Activated CD4-positive, alpha-beta T cell treated with anti-CD3 and anti-CD28 coated beads for 24 hours (primary cell): ENCODE data around the gene RPGRIP1L.

ENCODE experiments used
- DNase-seq, 2 donors: peaks; one replicate each; pipeline ENCODE4 v3.0.0-alpha.2; 2020; ENCODE audit warnings: low read depth in 2 of 2

Gene RPGRIP1L

DNA sequence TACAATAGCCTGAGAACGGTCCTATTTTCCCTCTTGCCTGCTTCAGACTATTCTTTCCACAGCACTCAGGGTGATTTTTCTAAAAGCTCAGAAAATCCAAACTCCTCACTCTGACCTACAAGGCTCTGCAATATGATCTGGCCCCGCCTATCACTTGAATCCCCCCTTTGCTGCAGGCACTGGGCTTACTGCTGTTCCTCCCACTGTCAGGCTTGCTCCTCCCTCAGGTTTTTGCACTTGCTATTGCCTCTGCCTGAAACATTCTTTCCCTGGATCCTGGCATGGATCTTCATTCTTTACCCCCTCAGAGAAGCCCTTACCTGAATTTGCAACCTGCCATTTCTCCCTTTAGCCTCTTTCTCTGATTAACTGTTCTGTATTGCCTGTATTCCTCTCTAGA lies 52.3 kb downstream of the RPGRIP1L start:
- no peak for DNase-seq

DNA sequence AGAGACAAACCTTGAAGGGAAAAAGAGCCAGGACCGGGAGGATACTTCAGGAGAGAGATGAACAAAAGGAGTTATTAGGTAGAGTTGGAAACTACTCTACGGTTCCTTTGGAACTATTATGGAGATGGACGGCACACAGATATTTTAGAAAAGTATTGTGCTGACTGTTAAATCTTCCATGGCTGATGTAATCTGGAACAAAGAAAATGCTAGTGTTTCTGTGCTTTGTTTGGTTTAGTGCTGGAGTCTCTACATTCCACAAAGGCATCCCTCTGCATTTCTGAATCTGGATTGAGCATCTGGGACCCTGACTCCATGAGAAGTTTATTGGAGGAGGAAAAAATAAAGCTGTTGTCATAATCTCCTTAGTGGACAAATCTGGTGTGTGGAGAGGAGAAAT lies 57.2 kb downstream of the RPGRIP1L start:
- no peak for DNase-seq

DNA sequence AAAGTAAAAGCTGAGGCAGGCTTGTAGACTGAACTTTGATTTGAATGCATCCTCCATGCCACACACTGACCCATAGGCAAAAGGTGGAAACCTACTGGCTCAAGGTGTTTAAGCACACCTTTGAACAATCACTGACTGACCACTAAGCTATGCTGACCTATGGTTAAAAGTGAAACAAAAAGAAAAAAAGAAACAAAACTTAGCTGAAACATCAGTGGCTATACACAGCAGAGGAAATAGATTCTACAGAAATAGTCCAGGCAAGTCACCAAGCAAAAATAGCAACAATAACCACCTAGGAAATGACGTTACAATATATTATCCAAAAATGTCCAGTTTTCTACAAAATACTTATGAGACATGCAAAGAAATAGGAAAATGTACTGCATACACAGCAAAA lies 60.2 kb downstream of the RPGRIP1L start:
- no peak for DNase-seq

DNA sequence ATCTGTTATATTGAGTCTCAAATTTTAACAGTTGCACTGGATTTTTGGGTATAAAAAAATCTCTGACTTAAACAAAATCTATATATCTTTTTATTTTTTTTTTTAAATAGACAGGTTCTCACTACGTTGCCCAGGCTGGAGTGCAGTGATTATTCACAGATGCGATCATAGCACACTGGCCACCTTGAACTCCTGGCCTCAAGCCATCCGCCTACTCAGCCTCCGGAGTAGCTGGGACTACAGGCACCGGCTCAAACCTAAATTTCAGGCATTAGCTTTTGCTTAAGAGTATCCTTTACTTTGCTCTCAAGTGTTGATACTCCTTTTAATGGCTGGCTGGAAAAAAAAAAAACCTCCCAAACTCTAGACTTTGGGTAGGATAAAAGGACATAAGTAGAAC lies 61.6 kb downstream of the RPGRIP1L start:
- DNase-seq = no peak

DNA sequence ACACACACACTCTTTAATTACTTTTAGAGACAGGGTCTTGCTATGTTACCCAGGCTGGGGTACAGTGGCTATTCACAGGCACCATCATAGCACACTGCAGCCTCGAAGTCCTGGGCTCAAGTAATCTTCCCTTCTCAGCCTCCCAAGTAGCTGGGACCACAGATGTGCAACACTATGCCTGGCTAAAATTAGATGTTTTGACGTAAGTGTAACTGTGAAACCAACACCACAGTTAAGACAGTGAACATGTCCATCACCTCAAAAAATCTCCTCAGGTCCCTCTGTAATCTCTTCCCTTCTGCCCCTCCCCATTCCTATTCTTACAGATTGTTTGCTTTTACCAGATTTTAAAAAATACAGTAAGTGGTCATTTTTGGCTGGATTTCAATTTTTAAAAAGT lies 66.7 kb downstream of the RPGRIP1L start:
- DNase-seq = no peak

DNA sequence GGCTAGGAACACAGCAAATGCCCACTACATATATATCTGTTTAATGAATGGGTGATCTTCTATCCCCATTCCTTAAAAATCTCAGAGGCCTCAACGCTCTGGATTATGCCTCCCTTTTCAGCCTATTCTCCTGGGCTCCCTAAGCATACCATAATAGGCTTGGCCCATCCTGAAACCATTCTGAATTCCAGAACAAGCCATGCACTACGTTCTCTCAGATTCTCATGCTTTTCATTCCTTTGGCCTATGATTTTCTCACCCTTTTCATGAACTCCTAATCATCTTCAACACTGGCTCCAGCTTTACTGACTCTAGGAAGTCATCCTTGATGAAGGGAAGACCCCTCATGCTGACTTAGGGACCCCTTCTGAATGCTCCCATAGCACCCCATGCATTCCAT lies 71.1 kb downstream of the RPGRIP1L start:
- no peak for DNase-seq

DNA sequence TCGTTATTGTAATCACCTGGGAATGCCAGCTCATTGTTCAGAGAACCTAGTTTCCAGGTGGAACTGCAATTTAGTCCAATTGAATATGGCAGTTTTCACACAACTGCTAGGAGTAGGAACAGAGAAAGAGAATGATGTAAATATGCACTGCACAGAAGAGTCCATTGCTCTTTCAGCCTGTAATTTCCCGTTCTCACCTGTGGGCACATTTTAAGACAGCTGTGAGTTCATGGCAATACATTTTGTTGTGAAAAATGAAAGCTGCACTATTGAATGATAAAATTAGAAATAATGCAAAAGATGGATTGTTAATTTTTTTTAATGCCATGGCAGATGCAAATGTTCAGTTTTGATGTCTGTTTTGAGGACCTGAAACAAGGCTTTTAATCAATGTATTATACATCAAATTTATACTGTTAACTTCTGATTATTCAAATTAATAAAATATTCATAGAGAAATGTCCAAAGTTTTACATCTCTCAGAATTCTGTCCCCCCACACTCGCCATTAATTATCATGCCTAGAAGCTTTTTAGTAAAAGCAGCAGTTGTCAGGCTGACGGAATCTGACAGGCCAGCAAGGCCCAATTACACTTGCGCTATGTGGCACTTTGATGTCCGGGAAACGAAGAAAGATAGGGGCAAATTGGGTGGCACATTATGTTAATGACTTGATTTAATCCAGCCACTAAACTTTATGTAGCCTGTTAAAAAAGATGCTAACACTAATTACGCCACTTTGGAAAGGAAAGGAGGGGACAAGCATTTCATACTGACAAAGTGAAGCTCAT lies 72.2 kb downstream of the RPGRIP1L start:
- no peak for DNase-seq

DNA sequence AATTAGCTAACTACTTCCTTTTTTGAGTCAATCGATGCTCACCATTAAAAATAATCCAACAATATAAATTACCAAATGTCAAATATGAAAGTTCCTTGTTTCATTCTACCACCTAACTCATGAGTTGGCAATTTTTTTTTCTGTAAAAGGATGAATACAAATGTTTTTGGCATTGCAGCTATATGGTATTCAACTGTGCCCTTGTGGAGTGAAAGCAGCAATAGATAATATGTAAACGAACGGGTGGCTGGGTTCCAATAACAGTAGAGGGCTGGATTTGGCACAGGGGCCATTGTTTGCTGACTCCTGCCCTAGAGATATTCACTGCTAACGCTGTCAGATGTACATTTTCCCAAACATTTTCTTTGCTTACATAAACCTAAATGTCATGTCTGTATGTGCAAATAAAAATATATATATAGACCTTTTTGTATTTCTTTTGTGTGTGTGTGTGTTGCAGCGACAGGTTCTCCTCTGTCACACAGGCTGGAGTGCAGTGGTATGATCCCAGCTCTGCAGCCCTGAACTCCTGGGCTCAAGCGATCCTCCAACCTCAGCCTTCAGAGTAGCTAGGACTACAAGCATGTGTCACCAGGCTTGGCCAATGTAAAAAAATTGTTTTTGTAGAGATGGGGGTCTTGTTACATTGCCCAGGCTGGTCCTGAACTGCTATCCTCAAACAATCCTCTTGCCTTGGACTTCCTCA lies 73.9 kb downstream of the RPGRIP1L start:
- DNase-seq = no peak

DNA sequence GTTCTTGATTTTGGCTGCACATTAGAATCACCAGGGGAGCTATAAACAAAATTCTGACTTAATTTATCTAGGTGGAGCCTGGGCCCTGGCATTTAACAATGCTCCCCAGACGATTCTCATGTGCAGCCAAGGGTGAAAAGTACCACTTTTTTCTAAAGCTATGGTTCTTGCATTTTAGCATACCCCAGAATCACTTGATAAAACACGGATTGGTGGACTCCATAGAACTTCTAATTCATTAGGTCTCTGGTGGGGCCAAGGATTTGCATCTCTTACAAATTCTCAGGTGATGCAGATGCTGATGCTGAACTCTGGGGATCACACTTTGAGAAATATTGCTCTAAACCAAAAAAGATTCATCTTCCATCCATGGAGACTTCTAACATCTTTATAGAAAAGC lies 74.5 kb downstream of the RPGRIP1L start:
- no peak for DNase-seq

DNA sequence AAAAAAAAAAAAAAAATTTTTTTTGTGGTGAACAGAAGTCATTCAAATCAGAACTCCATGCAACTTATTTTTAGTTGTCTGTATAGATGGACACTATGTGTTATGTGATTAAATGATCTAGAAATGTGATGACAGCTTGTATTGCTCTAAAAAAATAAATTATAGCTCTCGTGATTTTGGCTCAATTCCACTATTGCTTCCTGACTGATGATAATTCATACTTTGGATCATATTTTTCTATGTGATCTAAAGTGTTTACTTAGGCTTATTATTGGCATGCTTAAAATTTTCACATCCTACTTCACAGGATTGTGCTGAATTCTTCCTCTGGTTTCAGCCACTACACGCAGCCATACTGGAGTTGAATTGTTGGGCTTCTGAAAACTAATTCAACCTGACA lies 76.8 kb downstream of the RPGRIP1L start:
- DNase-seq = no peak

DNA sequence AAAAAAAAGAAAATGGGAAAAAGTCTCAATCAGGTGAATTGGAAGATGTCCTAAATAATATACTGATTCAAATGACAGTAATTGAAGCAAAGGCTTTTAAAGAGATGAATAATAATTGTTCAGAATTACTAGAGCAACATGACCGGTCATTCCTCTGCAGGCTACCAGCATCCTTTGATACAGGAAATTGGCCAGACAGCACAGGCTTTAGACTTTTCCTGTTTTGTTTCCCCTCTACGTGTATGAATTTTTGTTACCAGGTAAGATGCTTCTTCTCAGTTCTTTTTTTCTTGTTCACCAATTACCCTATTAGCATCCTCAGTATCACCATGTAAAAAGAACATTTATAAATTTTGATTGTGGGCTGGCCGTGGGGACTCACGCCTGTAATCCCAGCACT lies 77.5 kb downstream of the RPGRIP1L start:
- DNase-seq = no peak

DNA sequence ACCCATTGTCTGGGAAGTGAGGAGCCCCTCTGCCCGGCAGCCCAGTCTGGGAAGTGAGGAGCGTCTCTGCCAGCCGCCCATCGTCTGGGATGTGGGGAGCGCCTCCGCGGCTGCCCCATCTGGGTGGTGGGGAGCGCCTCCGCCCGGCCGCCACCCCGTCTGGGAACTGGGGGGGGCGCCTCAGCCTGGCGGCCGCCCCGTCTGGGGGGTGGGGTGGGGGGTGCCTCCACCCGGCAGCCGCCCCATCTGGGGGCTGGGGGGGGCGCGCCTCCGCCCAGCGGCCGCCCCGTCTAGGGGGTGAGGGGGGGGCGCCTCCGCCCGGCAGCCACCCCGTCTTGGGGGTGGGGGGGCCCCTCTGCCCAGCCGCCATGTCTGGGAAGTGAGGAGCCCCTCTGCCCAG lies 78.4 kb downstream of the RPGRIP1L start:
- DNase-seq = no peak

DNA sequence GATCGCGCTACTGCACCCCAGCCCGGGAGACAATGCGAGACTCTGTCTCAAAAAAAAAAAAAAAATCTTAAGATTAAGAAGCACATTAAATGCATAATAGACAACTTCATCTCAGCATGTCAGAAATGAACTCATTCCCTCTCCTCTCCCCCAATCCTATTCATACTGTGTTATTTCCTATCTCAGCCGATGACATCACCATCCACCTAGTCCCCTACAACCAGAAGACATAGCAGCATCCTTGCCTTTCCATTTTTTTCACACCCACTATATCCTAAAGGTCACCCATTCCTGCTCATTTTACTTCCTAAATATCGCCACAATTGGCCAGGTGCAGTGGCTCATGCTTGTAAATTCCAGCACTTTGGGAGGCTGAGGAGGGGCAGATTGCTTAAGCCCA lies 81.3 kb downstream of the RPGRIP1L start:
- no peak for DNase-seq

DNA sequence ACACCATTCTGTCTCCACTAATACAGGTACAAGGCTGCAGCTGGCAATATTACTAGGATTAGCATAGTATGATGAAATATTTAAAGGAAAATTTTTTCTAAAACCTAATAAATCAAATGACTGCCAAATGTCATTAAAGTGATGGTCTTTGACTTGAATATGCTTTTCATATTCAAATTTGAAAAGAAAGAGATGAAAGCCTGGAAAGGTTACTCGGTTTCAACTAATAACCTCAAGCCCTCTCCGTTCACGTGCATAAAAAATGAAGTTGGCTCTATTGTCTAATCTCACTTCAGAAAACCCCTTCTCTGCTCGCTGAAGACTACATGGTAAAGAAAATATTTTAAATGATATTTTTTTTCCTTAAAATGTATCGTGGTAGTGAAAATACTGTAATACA lies 83.2 kb downstream of the RPGRIP1L start:
- no peak for DNase-seq

DNA sequence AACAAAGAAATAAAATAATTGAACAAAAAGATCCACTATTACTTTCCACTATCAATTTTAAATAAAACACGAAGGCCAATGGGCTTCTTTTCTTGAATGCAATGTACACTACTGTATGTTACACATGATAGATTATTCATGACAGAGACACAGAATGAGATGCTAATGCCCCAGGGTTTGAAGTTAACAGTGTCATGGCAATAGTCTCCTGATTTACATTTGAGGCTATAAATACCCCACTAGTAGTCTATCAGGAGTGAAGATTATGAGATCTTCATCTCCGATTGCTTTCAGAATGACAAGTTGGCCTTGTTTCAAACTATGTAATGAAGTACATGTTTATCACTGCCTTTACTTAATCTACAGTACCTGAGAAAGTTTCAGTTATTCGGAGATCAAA lies 84.4 kb downstream of the RPGRIP1L start:
- no peak for DNase-seq

DNA sequence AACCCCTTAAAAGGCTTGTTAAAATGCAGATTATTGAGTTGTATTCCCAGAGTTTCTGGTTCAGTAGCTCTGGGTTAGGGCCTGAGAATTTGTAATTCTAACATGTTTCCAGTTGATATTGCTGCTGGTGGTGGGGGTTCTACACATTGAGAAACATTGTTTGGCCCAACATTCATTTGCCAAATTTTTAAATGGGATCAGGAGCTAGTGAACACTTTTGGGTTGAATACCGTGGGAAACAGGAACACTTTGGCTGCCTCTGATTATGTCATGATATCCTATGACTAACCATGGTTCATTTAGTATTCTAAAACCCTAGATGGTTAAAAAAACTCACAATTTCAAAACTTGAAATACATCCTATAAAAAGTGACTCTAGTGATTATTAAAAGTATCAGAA lies 89.3 kb downstream of the RPGRIP1L start:
- no peak for DNase-seq

DNA sequence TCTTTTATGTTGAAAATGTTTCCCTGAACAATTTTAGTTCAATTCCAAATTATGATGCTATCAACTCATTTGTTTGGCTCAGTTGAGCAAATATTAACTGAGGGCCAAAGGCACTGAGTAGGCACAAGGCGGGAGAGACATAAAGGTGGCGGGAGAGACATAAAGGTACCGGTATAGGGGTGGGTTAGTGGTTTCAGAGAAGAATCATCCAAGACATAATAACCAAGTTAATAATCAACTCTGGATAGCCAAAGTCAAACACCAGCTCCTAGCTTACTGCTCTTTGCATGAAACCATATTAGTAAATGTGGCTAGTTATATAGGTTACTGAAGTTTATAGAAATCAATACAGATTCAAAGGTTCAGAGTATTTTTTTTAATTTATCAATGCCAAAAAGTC lies 91.7 kb downstream of the RPGRIP1L start:
- DNase-seq = no peak

DNA sequence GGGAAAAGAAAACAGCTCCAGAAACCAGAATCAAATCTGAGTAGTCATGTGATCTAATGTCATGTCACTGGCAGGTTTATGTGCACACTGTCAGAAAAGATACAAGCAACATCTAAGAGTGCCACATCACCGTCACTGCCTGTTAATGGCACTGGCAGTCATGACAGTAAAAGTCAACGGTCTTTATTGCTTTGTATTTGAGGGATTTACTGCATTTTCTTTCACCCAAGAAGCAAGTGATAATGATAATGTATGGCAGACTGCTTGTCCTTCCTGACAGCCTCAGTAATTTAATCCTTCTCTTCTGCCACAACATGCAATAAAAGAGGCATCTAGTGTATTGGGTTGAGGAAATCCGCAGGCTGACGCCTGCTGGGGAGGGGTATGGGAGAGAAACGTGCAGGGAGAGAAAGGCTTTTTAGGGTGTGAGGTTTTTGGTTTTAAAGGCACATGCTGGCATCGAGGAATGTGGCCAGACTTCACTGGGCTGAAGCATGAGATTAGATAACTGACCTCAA lies 92.4 kb downstream of the RPGRIP1L start:
- DNase-seq = no peak

DNA sequence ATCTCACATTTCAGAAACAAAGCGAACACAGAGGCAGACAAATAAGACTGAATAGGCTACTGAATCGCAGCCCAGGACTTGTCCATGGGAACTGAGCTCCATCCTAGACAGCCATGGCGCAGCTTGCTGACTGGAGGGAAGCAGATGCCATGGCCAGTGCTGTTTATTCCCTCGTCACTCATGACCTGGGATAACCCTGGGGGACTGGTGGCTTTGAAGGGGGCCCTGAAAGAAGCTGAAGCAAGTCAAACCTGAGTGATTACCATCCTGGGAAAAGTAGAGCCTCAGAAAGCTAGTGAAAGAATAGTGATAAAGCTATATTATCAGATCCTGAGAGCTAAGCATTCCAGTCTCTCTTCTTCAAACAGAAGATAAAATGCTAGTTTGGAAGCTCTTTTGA lies 94.1 kb downstream of the RPGRIP1L start:
- no peak for DNase-seq

DNA sequence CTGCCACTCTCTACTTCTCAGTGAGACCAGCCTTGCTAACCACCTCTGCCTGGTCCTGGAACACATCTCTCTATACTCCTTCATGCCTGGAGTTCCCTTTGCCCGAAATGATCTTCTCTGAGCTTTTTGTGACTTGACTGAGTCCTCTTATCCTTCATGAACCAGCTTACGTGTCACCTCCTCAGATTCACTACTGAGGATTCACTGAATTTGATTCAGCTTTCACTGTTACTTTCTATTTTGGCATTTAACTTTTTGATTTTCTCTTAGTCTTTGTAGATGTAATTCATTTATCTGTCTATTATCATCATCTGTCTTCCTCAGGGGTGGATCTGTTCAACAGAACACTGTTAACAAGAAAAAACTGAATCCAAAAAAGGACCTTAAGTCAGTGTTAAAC lies 95.6 kb downstream of the RPGRIP1L start:
- DNase-seq = no peak

DNA sequence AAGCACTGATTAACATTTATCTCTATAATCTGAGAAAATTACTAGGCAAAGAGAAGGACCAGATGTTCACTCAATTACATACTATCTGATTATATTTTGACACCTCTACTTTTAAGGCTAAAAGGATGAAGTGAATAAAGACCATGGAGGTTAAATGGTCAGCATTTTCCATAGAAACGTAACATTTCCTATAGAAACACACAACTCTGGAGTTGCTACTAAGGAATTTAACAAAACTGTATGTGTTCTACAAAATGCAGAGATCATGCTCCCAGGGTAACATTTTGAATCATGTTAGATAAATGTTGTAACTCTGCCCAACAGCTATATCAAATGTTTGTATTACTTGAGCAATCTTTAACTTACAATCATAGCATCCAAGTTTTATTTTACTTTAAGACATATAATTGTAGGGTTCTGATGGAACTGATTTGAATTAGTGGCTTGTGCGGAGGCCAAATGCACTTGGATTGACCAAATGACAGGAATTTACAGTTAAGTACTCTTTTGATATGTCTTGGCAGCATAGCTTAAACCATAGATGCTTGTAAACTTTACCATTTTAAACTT lies 97.7 kb downstream of the RPGRIP1L start:
- no peak for DNase-seq

DNA sequence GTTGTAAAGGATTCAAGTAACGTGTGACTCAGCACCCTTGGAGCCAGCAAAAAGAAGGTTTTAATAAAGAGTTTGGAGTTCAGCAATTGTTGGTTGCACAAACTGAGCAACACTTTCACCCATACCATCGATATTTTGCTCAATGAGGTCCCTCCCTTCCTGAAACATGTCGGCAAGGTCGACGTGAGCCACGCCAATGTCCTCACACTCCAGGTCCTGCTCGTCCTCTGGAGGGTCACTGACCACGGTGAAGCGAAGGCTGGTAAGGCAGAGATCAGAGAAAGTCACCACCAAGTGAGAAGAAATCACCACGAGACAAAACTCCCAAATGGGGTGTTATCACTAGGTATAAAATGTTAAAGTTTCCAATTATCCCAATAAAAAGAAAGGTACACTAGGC lies 98.3 kb downstream of the RPGRIP1L start:
- no peak for DNase-seq

DNA sequence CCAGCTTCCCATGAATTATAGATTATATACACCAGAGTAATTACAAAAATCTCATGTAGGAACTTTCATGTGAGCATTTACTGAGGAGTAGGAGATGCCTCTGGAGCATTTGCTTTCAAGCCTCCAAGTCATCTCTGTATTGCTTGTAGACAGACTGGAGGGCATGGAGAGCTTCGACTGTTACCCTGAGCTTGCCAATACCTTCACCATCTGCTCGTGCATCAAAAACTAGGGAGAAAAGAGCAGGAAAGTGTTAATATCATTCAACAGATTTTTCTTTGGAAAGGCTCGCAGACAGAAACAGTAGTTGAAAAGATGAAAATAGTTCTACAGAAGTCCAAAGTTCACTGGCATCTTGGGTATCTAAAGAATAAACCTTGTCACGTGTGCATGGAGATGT lies 101.7 kb downstream of the RPGRIP1L start:
- no peak for DNase-seq
